Esophagus muscularis mucosa (tissue), 4 donors: Measurements from ENCODE around the gene HSPE1.

Experiments
- CTCF ChIP-seq, 3 experiments: fragments of 200-600 bp in 2 of 3; fragments of 450-650 bp in 1 of 3; sonication (generic) in 2 of 3; IDR thresholded peaks; one replicate each; pipeline ENCODE4 v1.5.1; 2017 to 2019; ENCODE audit warnings: antibody characterized with exemption in 3 of 3, mild to moderate bottlenecking in 2 of 3, moderate library complexity in 1 of 3
- EP300 ChIP-seq: sonication (generic); formaldehyde crosslinking; IDR thresholded peaks from one replicate; pipeline ENCODE4 v1.6.1; 2017; ENCODE audit warnings: antibody characterized with exemption
- POLR2AphosphoS5 ChIP-seq, 2 donors: sonication (generic); formaldehyde crosslinking; IDR thresholded peaks; one replicate each; pipeline ENCODE4 v1.6.1; 2017; ENCODE audit warnings: antibody characterized with exemption in 2 of 2

DNA sequence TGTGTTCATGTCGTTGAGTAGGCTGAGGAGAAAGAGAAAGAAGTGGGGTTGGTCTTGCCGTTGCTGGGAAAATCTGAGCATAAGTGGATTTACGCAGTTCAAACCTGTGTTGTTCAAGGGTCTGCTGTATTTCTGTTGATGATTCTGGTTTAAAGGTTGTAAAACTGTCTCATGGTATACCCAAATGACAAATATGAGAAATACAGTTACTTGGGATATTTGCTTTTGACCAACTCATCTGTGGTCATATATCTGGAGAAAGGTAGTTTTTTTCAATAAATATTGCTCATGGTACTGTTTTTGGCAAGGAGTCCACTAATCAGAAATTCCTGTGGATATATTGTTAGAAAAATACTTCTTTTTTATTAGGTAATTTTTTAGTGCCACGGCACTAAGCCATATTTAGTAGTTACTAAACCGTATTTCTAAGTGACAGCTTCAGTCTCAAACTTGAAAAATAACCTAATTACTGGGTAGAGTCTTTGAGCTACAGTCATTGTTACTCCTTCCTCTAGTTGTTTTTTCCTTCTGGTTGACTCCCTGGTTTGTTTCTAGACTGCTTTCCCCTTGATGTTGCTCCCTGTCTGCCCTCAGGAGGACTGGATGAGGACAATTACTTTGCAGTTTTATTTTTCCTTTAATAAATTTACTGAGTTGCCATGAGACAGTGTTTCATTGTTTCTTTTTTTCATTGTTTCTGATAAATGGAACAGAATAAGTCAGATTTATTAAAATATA, 47.2 kb downstream of the HSPE1 start:
- TF ChIP-seq CTCF (IDR thresholded peaks at IDR 0.05): no peak
- TF ChIP-seq POLR2AphosphoS5 (IDR thresholded peaks at IDR 0.05): no peak
- TF ChIP-seq EP300: no peak
